22Rv1 (cell line): ENCODE measurements around the gene HOXA13.

Experiments
- CTCF ChIP-seq: fragments of 450-650 bp; IDR thresholded peaks from 2 replicates; pipeline ENCODE4 v1.5.1; 2017; ENCODE audit warnings: mild to moderate bottlenecking
- ZFX ChIP-seq: fragments of 450-650 bp; IDR thresholded peaks from 2 replicates; pipeline ENCODE4 v1.6.1; 2017; ENCODE audit warnings: antibody characterized with exemption, borderline replicate concordance

GRCh38 chr7:27199849-27200760 lies at the start of gene HOXA13:
- TF ChIP-seq CTCF: no peak; the same call in 1 of the 2 replicates
- TF ChIP-seq ZFX: no peak
